Cardiac muscle cell (in vitro differentiated cells and primary cell): Measurements from ENCODE around the gene LPCAT2. TPM values are rescaled to one million over a fixed set of nuclear protein-coding genes. Genes with fewer than 3 reads are reported as not detected.

Experiments
- DNase-seq, 2 donors: peaks; one replicate each; pipeline versions ENCODE4 v3.0.0 to v3.0.0-alpha.2; 2010 to 2017; ENCODE audit warnings: low read depth in 1 of 2, low spot score in 1 of 2
- H3K27ac ChIP-seq: fragments of 200-600 bp; sonication (generic); 2 replicates; pipeline ENCODE4 v1.5.1; 2016
- H3K27me3 ChIP-seq: fragments of 200-600 bp; sonication (generic); 2 replicates; pipeline ENCODE4 v1.6.0; 2016; ENCODE audit warnings: control low read depth
- H3K36me3 ChIP-seq: fragments of 200-600 bp; sonication (generic); 2 replicates; pipeline ENCODE4 v1.5.1; 2016; ENCODE audit warnings: control low read depth
- H3K4me1 ChIP-seq: fragments of 200-600 bp; sonication (generic); 2 replicates; pipeline ENCODE4 v1.8.1; 2017; ENCODE audit warnings: low read depth, mild to moderate bottlenecking, mixed run types
- H3K4me3 ChIP-seq: fragments of 200-600 bp; sonication (generic); 2 replicates; pipeline ENCODE4 v1.5.1; 2016; ENCODE audit warnings: mild to moderate bottlenecking
- H3K9me3 ChIP-seq: fragments of 200-600 bp; sonication (generic); 2 replicates; pipeline ENCODE4 v1.5.1; 2017; ENCODE audit warnings: low read depth, mild to moderate bottlenecking, control low read depth
- polyA plus RNA-seq: library from polyadenylated mRNA; unstranded; fragments of >200 nt; fragmentation: Nextera tagmentation; extraction: Ambion mirVana; gene quantifications from 2 replicates; pipeline ENCODE4 v1.2.1, GENCODE V29; 2016
- total RNA-seq: library from RNA; depleted of rRNA; stranded (reverse); fragments of >200 nt; gene quantifications from 2 replicates; pipeline ENCODE4 v1.2.3, GENCODE V29; 2016
- TF ChIP-seq, protein P1 (sequence below): IDR thresholded peaks from 2 replicates; pipeline ENCODE4 v1.5.1; 2012; ENCODE audit warnings: low read depth, mild to moderate bottlenecking, low read length

LPCAT2 gene
- total and polyA plus RNA-seq, 2 experiments from 2014 or later: 4.0 to 6.2 TPM

DNA sequence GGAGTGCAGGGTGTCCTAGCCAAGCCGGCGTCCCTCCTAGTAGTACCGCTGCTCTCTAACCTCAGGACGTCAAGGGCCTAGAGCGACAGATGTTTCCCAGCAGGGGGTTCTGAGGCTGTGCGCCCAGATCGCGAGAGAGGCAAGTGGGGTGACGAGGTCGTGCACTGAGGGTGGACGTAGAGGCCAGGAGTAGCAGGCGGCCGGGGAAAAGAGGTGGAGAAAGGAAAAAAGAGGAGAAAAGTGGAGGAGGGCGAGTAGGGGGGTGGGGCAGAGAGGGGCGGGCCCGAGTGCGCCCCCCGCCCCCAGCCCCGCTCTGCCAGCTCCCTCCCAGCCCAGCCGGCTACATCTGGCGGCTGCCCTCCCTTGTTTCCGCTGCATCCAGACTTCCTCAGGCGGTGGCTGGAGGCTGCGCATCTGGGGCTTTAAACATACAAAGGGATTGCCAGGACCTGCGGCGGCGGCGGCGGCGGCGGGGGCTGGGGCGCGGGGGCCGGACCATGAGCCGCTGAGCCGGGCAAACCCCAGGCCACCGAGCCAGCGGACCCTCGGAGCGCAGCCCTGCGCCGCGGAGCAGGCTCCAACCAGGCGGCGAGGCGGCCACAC lies 29.9 kb upstream of the LPCAT2 start, which contains the start of gene MMP2:
Gene MMP2 (plus strand): TSS at position 372 of the 603 bp plus-strand sequence. CDS start 282 bp downstream, outside the sequence.
- Histone ChIP-seq H3K4me3 (peak within 1 kb of the TSS; percentile 41), H3K27me3 (peaks cover 44% of the 10 kb centered on the region), H3K27ac (no peak within 1 kb of the TSS), H3K36me3 (no peaks in the 10 kb centered on the region), H3K4me1 (peaks cover 6% of the 10 kb centered on the region), H3K9me3 (no peaks in the 10 kb centered on the region)
- TF ChIP-seq, protein P1, sequence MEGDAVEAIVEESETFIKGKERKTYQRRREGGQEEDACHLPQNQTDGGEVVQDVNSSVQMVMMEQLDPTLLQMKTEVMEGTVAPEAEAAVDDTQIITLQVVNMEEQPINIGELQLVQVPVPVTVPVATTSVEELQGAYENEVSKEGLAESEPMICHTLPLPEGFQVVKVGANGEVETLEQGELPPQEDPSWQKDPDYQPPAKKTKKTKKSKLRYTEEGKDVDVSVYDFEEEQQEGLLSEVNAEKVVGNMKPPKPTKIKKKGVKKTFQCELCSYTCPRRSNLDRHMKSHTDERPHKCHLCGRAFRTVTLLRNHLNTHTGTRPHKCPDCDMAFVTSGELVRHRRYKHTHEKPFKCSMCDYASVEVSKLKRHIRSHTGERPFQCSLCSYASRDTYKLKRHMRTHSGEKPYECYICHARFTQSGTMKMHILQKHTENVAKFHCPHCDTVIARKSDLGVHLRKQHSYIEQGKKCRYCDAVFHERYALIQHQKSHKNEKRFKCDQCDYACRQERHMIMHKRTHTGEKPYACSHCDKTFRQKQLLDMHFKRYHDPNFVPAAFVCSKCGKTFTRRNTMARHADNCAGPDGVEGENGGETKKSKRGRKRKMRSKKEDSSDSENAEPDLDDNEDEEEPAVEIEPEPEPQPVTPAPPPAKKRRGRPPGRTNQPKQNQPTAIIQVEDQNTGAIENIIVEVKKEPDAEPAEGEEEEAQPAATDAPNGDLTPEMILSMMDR: no peak
- peak; percentile 62 to 91 for DNase-seq

DNA sequence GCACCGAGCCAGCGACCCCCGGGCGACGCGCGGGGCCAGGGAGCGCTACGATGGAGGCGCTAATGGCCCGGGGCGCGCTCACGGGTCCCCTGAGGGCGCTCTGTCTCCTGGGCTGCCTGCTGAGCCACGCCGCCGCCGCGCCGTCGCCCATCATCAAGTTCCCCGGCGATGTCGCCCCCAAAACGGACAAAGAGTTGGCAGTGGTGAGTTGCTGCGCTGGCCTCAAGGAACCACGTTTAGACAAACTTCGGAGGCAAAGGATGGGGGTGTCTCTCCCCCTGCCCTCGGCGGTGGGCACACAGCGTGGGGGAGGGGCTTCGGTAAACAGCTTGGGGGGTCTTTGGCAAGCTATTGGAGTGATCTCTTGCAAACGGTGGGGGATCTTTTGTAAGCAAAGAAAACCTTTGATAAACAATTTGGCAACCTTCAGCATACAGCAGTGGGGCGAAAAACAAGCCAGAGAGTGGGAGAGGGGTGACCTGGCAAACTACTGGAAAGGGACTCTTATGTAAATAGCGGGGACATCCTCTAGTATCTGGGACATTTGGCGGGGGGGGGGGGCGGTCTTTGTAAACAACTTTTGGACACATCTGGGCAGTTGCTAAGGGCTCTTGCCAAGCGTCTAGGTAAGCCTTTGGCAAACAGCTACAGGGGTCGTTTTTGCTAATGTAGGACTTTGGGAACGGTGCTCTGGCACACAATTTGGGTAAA lies 29.3 kb upstream of the LPCAT2 start:
- TF ChIP-seq, protein P1: no peak
- Histone ChIP-seq H3K4me1 (peaks cover 6% of the 10 kb centered on the region), H3K27me3 (peaks cover 44% of the 10 kb centered on the region), H3K36me3 (no peaks in the 10 kb centered on the region), H3K27ac (no peak overlapping the region), H3K4me3 (peak overlapping the region; percentile 41), H3K9me3 (no peaks in the 10 kb centered on the region)
- DNase-seq: peak; percentile 28 to 54

DNA sequence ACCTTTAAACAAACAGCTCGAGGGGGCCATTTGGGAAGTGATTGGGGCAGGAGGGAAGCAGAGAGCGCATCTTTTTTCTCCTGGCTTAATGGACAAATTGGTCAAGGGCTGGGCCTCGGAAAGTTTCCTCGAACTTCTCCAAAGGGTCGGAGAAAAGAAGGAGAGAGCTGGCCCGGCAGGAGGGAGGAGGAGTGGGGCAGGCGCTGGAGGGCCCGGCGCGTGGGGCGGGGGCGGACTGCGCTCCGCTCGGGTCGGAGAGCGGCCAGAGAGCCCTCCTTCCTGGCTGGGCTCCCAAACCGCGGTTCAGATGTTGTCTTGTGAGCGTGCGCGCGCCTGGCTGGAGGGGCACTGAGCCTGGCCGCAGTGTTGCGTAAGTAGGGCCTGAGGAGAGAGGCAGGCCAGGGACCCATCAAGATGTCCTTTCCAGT lies 28.6 kb upstream of the LPCAT2 start:
- H3K9me3 ChIP-seq: no peaks in the 10 kb centered on the region
- TF ChIP-seq, protein P1: no peak
- H3K27ac ChIP-seq: no peak overlapping the region
- H3K36me3 ChIP-seq: no peaks in the 10 kb centered on the region
- peak overlapping the region; percentile 41 for H3K4me3 ChIP-seq
- peak; percentile 72 to 98 for DNase-seq
- peaks cover 6% of the 10 kb centered on the region for H3K4me1 ChIP-seq
- H3K27me3 ChIP-seq: peaks cover 44% of the 10 kb centered on the region

DNA sequence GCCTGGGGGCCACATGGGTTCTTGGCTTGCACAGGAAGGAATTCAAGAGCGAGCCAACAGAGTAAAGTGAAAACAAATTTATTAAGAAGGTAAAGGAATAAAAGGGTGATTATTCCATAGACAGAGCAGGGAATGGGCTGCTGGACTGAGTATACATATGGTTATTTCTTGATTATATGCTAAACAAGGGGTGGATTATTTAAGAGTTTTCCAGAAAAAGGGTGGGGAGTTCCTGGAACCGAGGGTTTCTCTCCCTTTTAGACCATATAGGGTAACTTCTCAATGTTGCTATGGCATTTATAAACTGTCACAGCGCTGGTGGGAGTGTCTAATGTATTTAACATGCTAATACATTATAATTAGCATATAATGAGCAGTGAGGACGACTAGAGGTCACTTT lies 27.8 kb upstream of the LPCAT2 start:
- Histone ChIP-seq H3K27me3 (peaks cover 41% of the 10 kb centered on the region), H3K27ac (no peak overlapping the region), H3K4me3 (no peak overlapping the region), H3K9me3 (no peaks in the 10 kb centered on the region), H3K4me1 (peaks cover 6% of the 10 kb centered on the region), H3K36me3 (no peaks in the 10 kb centered on the region)
- DNase-seq: no peak
- TF ChIP-seq, protein P1: no peak

DNA sequence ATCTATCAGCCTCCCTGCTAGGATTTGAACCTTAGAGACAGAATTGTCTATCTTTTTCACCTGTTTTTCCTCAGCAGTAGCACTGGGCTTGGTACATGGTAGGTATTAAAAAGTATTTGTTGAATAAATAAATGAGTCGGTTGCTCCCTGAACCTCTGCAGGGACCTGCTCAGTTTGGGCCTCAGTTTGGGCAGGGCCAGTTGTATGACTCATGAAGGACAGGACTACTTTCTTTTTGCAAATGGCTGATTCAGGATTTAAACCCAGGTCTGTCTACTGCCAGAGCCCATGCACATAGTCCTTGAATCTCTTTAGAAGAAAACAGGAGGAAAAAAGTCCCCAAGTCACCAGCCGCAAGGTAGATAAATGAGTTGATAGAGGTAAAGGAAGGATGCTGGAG lies 26.8 kb upstream of the LPCAT2 start:
- H3K4me1 ChIP-seq: peaks cover 6% of the 10 kb centered on the region
- no peak overlapping the region for H3K4me3 ChIP-seq
- DNase-seq: no peak
- no peak overlapping the region for H3K27ac ChIP-seq
- no peaks in the 10 kb centered on the region for H3K36me3 ChIP-seq
- H3K9me3 ChIP-seq: no peaks in the 10 kb centered on the region
- TF ChIP-seq, protein P1: no peak
- H3K27me3 ChIP-seq: peaks cover 38% of the 10 kb centered on the region
